HG03280 (cell line): ENCODE results near the gene ME1.
"Not testable (repeated sequence)": the region's sequence is repeated elsewhere in the genome, so short reads cannot be mapped to it uniquely, and the experiment has no call there.

Experiments
- ATAC-seq: cut with Tn5 transposase; IDR thresholded peaks from one replicate; pipeline ENCODE4 v1.9.1; 2021; ENCODE audit warnings: mild to moderate bottlenecking, moderate library complexity; ENCODE audit not compliant: unreplicated experiment

The ME1 gene

DNA sequence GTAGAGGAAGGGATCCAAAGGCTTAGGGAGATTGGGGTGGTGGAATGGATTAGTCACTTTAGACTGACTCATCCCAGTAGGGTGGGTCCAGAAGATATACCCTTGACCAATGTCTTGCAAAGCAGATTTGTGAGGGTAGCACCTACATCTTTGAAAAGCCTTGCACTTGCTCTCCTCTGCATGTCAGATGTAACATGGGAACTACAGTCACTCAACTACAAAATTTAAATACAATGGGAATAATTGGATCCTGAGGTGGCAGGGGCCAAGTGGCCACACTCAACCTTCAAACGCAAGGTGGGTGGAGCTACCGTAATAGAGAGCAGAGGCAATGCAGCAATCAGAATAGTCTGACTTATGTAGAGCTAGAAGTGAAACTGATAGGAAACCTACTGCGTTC is 71.2 kb downstream of the ME1 start:
- ATAC-seq = no peak

DNA sequence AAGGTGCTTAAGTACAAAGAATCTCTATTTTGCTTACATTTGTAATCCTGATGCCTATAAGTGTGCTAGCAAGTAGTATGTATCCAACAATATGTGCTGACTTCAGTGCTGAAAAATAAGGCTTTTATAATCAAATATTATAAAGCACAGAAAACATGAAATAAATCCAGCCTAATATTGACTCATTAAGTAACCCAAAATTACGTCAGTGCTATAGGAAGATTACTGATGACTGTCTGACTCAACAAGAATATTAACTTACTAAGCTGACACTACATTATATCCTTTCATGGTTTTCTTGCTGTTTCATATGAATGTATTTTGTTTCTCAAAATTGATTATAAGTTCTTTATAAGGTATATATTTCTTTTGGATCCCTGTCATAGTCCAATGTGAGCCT is 76.1 kb downstream of the ME1 start:
- no peak for ATAC-seq

DNA sequence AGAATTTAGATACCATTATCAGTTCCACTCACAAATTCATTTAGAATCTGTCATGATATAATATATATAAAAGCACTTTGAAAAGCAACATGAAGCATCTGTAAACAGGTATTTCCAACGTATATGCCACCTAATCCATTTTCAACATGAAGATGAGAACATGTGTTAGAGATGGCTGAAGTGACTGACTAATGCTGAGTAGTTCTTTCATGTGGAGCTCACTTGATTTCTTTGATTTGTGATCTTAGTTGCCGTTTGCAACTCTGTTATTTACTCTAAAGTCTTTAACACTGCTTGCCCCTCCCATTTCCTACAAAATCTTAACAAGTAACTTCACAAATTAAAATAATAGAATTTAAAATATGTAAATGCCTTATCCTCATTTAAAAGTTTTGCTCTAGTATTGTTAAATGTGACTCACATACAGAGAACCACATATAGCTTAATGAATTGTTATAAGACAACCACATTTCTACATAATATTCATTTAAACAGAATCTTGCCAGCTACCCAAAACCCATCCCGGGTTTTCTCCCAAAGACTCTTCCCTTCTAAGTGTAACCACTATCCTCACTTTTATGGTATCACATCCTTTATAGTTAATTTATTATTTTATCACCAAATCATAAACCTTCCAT is 78.3 kb downstream of the ME1 start:
- ATAC-seq = no peak

DNA sequence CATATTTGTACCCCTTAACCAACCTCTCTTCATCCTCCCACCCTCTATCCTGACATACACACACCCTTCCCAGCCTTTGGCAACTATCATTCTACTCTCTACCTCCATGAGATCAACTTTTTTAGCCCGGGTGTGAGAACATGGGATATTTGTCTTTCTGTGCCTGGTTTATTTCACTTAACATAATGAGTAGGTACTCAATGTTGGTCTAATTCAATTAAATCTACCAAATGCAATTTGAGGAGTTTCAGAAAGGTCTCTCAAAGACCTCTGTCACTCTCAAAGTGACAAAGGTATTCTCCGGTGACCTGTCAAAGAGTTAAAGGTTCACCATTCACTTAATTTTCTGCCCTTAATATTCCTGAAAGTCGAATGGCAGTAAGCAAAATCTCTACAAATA is 87.7 kb downstream of the ME1 start:
- ATAC-seq = no peak

DNA sequence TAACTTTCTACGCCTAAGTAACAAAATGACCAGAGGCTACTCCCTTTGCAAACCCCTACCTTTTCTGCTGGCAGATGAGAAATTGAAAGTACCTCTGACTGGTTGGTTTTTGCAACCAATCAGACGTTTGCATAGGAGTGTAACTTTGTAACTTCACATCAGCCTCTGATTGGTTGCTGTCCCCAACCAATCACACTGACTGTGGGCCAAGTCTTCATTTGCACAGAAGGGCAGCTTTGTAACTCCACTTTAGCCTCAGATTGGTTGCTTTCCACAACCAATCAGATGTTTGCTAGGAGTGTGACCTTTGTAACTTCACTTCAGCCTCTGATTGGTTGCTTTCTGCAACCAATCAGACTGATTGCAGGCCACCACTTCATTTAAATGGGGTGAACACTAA is 89.1 kb downstream of the ME1 start:
- ATAC-seq = no peak

DNA sequence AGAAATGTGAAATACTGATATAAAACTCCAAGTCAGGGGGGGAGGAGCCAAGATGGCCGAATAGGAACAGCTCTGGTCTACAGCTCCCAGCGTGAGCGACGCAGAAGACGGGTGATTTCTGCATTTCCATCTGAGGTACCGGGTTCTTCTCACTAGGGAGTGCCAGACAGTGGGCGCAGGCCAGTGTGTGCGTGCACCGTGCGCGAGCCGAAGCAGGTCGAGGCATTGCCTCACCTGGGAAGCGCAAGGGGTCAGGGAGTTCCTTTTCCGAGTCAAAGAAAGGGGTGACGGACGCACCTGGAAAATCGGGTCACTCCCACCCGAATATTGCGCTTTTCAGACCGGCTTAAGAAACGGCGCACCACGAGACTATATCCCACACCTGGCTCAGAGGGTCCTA is 96.9 kb downstream of the ME1 start:
- not testable (repeated sequence) for ATAC-seq

DNA sequence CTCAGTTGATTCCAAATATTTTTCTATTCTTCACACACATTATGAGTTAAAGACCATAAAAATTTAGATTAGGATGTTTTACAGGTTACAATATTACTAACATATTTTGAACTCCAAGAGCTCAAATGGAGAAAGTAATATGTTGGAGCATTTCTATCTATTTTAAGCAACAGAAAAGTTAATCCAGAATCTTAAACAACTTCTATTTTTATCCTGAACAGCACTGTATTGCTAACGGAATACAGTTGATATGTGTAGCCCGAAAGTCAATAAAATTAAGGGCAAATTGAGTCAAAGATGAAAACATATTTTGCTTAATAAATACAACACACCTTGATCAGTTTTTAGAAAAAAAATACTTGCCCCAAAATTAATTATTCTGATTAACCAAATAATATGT is 97.4 kb downstream of the ME1 start:
- no peak for ATAC-seq

DNA sequence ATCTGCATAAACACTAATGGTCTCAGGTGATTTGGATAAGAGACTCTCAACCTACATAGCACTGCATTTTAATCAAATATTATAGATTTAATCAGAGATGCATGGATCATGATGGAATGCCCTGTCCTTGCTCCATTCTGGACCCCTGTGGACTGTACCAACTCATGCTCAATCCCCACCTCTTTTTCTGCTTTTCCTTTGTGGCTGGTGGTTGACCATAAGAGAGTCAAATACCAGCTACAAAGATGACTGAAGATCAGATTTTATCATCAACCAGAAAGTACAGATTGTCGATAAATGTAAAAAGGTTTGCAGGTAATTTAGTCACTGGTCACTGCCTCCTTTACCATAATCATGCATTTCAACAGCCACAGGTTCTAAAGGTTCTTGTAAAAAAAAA is 116.2 kb downstream of the ME1 start:
- ATAC-seq = no peak

DNA sequence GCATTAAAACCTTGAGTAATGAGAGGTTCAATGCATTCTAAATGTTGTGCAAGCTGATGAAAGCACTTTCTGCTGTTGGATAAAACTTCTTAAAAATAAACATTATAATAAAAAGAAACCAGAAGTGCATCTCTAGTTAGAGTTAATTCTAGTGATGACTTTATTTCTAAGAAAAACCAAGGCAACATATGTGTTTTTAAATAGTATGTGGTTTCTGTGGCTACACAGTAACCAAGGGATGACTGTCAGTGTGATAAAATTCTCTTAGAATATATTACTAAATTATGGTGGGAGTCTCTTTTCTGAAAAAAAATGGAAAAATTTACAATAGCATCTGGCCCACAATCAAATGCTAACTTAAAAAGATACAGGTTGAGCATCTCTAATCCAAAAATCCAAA is 117.0 kb downstream of the ME1 start:
- no peak for ATAC-seq

DNA sequence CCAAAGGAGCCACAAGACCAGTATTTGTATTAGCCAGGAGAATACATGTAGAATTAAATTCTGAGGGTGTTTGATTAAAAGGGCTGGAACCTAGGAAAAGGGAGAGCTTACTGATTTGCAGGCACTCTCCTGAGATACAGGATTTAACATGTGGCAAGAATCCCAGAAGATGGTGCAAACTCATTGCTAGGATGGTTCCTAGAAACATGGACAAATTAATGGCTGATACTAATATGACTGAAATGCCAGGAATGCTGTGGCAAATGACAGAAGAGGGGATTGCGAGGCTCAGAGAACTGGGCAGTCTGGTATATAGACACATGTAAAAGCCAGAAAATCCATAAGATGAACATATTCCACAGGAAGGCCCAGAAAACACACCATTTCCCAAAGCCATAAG is 119.6 kb downstream of the ME1 start:
- no peak for ATAC-seq

DNA sequence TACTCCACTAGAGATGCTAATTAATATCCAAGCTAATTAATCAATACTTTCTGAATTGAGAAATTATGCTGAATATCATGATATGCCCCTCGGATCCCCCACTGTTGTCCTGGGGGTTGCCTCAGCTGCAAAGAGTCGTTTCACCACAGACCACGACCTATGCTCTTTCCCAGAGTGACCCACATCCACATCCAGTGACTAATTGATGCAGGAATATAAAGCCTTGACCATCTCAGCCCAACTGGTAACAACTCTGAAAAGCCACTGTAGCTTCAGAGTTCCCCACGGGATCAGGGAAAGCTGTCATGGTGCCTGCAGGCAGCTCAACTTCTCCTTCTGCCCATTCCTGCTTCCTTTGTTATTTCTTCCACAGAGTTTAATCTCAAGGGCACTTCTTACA is 120.8 kb downstream of the ME1 start:
- no peak for ATAC-seq

DNA sequence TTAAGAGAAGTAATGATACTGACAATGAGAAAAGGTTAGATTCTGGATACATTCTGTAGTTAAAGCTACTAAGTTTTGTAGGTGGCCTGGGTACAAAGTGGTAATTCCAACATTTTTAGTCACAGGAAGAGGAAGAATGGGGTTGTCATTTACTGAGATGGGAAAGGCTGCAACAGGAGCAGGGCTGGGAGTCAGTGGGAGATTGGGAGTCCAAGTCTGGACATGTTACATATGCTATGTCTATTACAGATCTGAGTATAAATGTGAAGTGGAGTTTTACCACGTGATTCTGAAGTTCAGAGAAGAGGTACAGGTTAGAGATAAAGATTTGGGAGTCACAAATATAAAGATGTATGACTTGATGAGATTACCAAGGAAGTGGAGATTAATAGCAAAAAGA is 121.5 kb downstream of the ME1 start:
- no peak for ATAC-seq

DNA sequence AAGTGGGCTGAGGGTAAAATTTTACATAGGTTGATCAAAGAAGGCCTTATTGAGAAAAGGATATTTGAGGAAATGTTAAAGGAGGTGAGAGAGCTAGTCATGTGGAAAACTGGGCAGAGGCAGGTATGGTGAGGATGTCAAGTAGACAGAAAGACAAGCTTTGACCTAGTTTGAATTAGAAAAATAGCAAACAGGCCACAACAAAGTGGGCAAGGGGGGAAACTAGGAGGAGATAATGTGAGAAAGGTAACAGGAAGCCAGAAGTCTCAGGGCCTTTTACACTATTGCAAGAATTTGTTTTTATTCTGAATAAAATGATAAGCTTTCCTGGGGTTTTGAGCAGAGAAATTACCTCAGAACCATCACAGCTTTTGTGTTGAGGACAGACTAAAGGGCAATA is 122.0 kb downstream of the ME1 start:
- ATAC-seq = no peak

DNA sequence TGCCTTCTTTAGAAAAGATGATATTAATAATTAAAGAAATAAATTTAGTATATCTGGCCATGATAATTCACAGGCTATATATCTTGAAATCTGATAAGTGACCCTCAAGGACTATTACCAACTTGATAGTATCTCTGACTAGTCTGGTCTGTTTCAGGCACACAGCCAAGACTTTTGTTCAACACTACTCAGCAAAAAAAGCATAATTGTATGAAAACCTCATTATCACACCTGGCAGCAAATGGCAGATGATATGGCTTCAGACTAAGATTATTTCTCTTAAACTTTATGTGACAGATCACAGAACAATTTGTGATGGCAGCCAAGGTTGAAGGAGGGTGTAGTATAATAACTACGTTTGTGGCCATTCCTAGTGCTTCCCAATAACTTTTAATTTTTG is 123.0 kb downstream of the ME1 start:
- no peak for ATAC-seq

DNA sequence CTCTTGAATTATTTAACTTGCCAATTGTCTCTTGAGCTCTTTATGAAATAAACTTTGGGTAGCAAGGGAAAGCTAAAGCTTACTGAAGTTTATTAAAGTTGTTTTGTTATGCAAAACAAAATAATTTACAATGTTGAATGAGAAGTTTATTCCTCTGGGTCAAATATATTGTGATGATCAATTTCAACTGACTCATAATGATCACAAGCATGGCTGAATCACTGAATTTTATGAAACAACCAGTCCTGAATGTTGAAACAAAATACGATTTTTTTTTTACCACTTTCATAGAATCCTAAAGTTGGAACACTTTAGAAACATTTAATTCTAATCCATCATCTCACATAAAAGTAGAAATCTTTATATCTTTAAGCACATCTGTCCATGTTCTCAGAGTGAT is 127.4 kb downstream of the ME1 start:
- ATAC-seq = no peak

DNA sequence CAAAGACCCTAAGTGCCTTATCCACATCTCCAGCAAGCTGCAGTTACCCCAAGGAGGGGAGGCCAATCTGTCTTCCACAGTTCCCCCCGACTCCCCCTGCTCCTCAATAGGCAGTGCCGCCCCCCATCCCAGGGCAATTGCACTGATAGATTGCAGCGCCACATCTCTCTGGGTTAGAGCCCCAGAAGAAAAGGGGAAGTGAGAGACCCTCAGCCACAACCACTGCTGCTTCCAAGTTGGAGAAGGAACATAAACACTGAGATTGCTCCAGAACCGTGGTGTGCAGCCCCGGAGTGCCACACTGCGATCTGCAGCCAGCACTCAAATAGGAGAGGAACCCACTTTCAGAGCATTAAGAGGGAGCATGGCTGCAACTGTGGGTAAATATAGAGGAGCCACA is 136.2 kb downstream of the ME1 start:
- no peak for ATAC-seq

DNA sequence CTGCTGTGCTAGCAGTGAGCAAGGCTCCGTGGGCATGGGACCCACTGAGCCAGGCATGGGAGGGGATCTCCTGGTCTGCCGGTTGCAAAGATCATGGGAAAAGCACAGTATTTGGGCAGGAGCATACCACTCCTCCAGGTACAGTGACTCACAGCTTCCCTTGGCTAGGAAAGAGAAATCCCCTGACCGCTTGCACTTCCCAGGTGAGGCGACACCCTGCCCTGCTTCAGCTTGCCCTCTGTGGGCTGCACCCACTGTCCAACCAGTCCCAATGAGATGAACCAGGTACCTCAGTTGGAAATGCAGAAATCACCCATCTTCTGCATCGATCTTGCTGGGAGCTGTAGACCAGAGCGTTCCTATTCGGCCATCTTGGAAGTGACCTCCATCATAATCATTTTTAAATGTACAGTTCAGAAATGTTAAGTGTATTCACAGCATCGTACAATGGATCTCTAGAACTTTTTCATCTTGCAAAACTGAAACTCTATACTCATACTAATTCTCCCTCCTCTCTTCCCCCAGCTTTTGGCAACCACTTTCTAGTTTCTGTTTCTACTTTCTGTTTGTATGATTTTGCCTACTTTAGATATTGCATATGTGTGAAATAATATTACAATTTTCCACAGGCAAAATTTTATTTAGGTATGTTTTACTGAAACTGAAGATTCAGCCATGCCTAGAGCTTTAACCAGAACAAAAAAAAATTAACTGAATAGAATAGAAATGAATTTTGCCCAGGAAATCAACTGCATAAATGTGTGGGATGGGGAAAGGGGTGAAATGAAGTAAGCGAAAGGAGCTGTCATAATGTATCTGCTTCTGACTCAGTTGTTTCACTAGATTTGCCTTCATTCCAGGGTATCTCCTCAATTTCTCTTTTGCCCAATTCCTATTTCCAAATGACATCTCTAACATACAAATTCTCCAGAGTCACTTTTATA is 137.7 kb downstream of the ME1 start:
- ATAC-seq = peak; percentile 71

DNA sequence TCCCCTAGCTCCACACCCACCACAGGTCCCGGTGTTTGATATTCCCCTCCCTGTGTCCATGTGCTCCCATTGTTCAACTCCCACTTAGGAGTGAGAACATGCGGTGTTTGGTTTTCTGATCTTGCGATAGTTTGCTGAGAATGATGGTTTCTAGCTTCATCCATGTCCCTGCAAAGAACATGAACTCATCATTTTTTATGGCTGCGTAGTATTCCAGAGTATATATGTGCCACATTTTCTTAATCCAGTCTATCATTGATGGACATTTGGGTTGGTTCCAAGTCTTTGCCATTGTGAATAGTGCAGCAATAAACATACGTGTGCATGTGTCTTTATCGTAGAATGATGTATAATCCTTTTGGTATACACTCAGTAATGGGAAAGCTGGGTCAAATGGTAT is 143.6 kb downstream of the ME1 start:
- not testable (repeated sequence) for ATAC-seq

DNA sequence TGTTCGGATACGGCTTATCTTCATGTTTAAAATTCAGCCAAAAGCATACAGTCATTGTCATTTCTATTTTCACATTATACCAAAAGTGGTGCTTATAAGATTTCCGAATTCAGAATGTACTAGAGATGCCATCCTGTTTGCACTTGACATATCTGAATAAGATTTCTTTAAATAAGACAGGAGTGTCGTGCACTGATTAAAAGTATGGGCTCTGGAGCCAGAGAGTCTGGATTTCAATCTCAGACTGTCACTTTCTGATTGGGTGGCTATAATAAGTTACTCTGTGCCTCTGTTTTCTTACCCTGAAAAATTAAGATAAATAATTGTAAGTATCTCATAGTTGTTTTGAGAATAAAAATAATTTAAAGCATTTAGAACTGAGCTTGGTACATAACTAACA is 144.9 kb downstream of the ME1 start:
- no peak for ATAC-seq

DNA sequence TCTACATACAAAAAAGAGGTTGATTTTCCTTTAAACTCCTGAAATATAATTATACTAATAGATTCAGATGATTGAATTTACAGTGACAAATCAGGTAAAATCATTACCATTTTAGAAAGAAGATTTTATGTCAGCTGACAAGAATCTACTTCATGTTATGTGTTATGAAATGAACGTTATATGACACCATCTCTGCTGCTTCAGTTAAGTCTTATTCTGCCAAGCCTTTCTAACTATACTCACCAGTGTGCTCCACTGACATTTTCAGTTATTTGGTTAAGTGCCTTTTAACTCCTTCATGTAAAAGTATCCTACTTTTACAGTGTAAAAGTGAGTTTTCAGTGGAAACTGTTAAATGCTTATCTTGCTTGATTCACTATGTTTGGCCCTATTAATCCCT is 157.3 kb downstream of the ME1 start:
- ATAC-seq = no peak

DNA sequence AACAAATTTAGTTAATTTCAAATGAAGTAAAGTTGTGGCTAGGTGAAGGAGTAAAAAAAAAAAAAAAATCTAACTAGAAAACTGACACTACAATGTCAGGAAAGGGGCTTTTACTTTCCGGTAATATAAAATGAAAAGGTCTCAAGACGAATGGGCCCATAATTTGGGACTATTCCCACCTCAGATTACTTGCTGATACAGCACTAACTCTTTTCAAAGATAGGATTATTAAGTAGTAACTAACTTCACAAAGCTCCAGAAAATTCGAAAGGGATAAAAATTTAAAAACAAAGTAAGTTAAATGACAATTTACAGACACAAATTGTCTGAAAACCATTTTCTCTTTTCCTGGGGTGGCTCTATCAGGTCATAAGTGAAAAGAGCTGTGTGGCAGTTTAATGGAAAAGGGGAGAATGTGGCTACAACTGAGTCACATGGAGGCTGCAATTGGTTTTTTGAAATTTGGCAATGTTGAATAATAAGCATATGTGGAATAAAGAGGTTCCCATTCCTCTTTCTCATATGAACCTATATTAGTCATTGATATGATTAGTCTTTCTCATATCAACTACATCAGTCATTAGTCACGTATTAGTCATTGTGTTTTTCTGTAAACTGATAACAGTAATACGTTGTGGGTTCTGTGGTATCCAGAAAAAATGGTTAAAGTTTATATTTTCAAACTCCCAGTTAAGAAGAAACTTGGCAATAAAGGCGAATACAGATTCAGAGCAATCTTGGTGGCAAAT is 159.7 kb downstream of the ME1 start:
- no peak for ATAC-seq

DNA sequence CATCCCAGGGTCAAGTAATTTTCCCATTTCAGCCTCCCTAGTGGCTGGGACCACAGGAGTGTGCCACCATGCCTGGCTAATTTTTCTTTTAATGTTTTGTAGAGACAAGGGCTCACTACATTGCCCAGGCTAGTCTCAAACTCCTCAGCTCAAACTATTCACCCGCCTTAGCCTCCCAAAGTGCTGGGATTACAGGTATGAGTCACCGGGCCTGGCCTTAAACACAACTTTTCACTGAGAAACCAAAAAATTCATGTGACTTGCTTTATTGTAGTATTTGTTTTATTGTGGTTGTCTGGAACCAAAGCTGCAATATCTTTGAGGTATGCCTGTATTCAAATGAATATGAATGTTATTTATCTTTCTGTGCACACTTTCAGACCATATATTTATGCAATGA is 165.5 kb downstream of the ME1 start:
- no peak for ATAC-seq
